ENCODE results near the gene CBLB. TPM values are rescaled to one million over a fixed set of nuclear protein-coding genes. Genes with fewer than 3 reads are reported as not detected.

CBLB gene
- total RNA-seq, 2 experiments from 2014 or later = 104 to 113 TPM

DNA sequence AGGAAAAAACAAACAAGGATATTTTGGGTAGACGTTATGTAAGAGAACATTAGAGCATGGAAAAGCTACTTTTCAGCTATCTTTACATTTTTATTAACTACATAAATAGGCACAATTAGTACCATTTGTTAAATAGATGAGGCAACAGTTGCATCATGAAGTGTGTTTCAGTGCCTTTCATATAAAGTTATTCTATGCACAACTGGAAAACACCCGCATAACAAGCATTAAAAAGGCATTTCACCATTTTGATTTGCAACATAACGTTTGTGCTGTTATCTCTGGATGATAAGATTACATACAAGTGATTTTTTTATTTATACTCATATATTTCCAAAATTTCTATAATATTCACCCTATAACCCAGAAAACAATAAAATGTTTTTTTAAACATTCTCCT, 69.5 kb downstream of the CBLB start:
- no peak overlapping the region for H3K4me3 Mint-ChIP-seq
- TF ChIP-seq, protein P1, sequence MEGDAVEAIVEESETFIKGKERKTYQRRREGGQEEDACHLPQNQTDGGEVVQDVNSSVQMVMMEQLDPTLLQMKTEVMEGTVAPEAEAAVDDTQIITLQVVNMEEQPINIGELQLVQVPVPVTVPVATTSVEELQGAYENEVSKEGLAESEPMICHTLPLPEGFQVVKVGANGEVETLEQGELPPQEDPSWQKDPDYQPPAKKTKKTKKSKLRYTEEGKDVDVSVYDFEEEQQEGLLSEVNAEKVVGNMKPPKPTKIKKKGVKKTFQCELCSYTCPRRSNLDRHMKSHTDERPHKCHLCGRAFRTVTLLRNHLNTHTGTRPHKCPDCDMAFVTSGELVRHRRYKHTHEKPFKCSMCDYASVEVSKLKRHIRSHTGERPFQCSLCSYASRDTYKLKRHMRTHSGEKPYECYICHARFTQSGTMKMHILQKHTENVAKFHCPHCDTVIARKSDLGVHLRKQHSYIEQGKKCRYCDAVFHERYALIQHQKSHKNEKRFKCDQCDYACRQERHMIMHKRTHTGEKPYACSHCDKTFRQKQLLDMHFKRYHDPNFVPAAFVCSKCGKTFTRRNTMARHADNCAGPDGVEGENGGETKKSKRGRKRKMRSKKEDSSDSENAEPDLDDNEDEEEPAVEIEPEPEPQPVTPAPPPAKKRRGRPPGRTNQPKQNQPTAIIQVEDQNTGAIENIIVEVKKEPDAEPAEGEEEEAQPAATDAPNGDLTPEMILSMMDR (IDR thresholded peaks at IDR 0.05) = no peak
- H3K36me3 Mint-ChIP-seq (ENCODE audit: low read depth) = peaks cover 64% of the 10 kb centered on the region
- intact Hi-C loops (cut with micrococcal nuclease) = no loop called here
- CTCF ChIA-PET = no interaction called here
- ATAC-seq = no peak
- H3K27me3 Mint-ChIP-seq = no peaks in the 10 kb centered on the region
- peaks cover 82% of the 10 kb centered on the region for H3K4me1 Mint-ChIP-seq (ENCODE audit: low read depth)
- POLR2A ChIA-PET = no interaction called here
- no peak for DNase-seq
- H3K9me3 Mint-ChIP-seq = peaks cover 5% of the 10 kb centered on the region
- H3K27ac Mint-ChIP-seq = peak overlapping the region; percentile 91

DNA sequence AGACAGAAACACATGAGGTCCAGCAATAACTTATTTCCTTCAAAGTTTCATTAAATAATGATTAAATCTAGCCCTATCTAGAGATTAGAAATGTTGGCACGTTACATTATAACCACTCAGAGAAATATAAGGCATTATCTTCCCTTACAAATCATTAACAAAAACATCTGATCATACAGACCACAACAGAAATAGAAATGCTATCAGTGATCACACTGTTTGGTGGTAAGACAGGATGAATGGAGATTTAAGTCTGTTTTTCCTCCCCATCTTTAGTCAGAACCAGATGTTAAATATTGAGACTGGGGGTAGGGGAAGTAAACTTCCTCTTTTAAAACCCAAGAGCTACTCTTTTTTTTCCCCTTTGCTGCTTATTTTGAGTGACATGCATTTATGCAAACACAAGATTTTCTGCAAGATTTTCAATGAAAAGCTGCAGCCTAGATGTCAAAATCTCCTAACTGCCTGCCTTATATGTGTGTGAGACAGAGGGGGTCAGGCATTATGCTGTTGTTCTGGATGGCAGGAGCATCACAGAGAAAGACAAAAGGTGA, 70.4 kb downstream of the CBLB start:
- ChIA-PET CTCF (no interaction called here), POLR2A (interaction anchor here (1.2 kb wide), 2 partner anchors 10 to 15 kb away, joined by 3 to 4 read pairs; no protein-coding TSS in a partner anchor)
- Mint-ChIP-seq H3K36me3 (ENCODE audit: low read depth) (peaks cover 62% of the 10 kb centered on the region), H3K4me3 (peak overlapping the region; percentile 26), H3K4me1 (ENCODE audit: low read depth) (peaks cover 85% of the 10 kb centered on the region), H3K27me3 (no peaks in the 10 kb centered on the region), H3K9me3 (peaks cover 5% of the 10 kb centered on the region), H3K27ac (peak overlapping the region; percentile 91)
- TF ChIP-seq, protein P1 (IDR thresholded peaks at IDR 0.05) = no peak
- intact Hi-C loops (cut with micrococcal nuclease) = no loop called here
- no peak for ATAC-seq
- no peak for DNase-seq

- intact Hi-C loops (cut with micrococcal nuclease) = no loop called here
- ATAC-seq (no peak), DNase-seq (no peak)
- H3K4me3 Mint-ChIP-seq = no peak overlapping the region
- H3K9me3 Mint-ChIP-seq = peaks cover 5% of the 10 kb centered on the region
- CTCF ChIA-PET = no interaction called here
- H3K4me1 Mint-ChIP-seq (ENCODE audit: low read depth) = peaks cover 76% of the 10 kb centered on the region
- peaks cover 62% of the 10 kb centered on the region for H3K36me3 Mint-ChIP-seq (ENCODE audit: low read depth)
- POLR2A ChIA-PET = interaction anchor here (1.1 kb wide), 1 partner anchor 19 kb away, joined by 3 read pairs; no protein-coding TSS in a partner anchor
- peak overlapping the region; percentile 49 for H3K27ac Mint-ChIP-seq
- H3K27me3 Mint-ChIP-seq = no peaks in the 10 kb centered on the region
- TF ChIP-seq, protein P1 (IDR thresholded peaks at IDR 0.05) = no peak
Measured at GRCh38 chr3:105793040-105793439, 75.8 kb downstream of the CBLB start.

- H3K9me3 Mint-ChIP-seq = peaks cover 2% of the 10 kb centered on the region
- ChIA-PET POLR2A (no interaction called here), CTCF (no interaction called here)
- ATAC-seq = peak; percentile 62
- intact Hi-C loops (cut with micrococcal nuclease) = no loop called here
- H3K4me1 Mint-ChIP-seq (ENCODE audit: low read depth) = peaks cover 76% of the 10 kb centered on the region
- H3K4me3 Mint-ChIP-seq = no peak overlapping the region
- TF ChIP-seq, protein P1 (IDR thresholded peaks at IDR 0.05) = no peak
- DNase-seq = no peak
- peaks cover 62% of the 10 kb centered on the region for H3K36me3 Mint-ChIP-seq (ENCODE audit: low read depth)
- no peaks in the 10 kb centered on the region for H3K27me3 Mint-ChIP-seq
- peak overlapping the region; percentile 49 for H3K27ac Mint-ChIP-seq
Measured at GRCh38 chr3:105791919-105792786, 76.7 kb downstream of the CBLB start.

DNA sequence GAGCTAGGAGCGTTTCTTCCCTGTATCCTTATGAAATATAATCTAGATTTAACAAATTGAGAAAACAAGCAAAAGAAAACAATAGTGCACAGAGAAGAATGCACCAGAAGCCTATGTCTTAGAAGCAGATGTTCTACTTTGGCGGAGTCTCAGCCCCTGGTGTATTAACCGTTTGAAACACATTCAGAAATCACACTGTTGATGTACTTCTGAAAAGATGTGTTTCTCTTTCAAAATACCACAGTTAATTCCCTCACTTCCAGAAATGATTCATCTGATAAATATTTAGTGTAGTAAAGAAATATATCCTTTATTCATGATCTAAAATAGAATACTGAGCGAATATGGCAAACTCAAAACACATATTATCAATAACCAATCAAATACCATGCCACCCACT, 77.7 kb downstream of the CBLB start:
- Mint-ChIP-seq H3K36me3 (ENCODE audit: low read depth) (peaks cover 58% of the 10 kb centered on the region), H3K27ac (peak overlapping the region; percentile 15), H3K9me3 (no peaks in the 10 kb centered on the region), H3K27me3 (no peaks in the 10 kb centered on the region), H3K4me3 (no peak overlapping the region), H3K4me1 (ENCODE audit: low read depth) (peaks cover 73% of the 10 kb centered on the region)
- ATAC-seq = no peak
- intact Hi-C loops (cut with micrococcal nuclease) = no loop called here
- CTCF ChIA-PET = no interaction called here
- POLR2A ChIA-PET = no interaction called here
- no peak for DNase-seq
- TF ChIP-seq, protein P1 (IDR thresholded peaks at IDR 0.05) = no peak

All from activated CD8-positive, alpha-beta T cell treated with anti-CD3 and anti-CD28 coated beads for 36 hours (primary cell).